Suprapubic skin (tissue), 4 donors: Measurements from ENCODE around the gene PRR23E.

ENCODE experiments used
- EP300 ChIP-seq: sonication (generic); formaldehyde crosslinking; IDR thresholded peaks from one replicate; pipeline ENCODE4 v1.6.1; 2017; ENCODE audit warnings: antibody characterized with exemption
- POLR2AphosphoS5 ChIP-seq, 3 donors: sonication (generic); formaldehyde crosslinking; IDR thresholded peaks; one replicate each; pipeline ENCODE4 v1.6.1; 2017; ENCODE audit warnings: antibody characterized with exemption in 3 of 3
- TF ChIP-seq, protein P1 (sequence below), 2 donors: fragments of 200-600 bp in 1 of 2; fragments of 450-650 bp in 1 of 2; sonication (generic) in 1 of 2; IDR thresholded peaks; one replicate each; pipeline ENCODE4 v1.5.1; 2016 to 2019; ENCODE audit warnings: antibody characterized with exemption in 2 of 2, mild to moderate bottlenecking in 1 of 2, moderate library complexity in 1 of 2

DNA sequence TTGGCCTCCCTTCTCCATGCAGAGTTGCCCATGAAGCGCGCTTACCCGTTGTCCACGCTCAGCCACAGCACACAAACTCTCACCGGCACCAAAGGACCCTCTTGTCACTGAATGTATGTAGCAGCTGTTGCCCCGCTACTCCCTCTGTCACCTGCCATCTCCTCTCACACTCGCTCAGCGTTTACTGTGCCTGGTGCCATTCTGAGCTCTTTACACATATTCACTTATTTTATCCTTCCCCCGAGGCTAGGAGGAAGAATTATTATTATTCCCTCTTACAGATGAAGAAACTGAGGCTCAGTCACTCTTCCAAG lies 41.7 kb upstream of the PRR23E start:
- TF ChIP-seq, protein P1, sequence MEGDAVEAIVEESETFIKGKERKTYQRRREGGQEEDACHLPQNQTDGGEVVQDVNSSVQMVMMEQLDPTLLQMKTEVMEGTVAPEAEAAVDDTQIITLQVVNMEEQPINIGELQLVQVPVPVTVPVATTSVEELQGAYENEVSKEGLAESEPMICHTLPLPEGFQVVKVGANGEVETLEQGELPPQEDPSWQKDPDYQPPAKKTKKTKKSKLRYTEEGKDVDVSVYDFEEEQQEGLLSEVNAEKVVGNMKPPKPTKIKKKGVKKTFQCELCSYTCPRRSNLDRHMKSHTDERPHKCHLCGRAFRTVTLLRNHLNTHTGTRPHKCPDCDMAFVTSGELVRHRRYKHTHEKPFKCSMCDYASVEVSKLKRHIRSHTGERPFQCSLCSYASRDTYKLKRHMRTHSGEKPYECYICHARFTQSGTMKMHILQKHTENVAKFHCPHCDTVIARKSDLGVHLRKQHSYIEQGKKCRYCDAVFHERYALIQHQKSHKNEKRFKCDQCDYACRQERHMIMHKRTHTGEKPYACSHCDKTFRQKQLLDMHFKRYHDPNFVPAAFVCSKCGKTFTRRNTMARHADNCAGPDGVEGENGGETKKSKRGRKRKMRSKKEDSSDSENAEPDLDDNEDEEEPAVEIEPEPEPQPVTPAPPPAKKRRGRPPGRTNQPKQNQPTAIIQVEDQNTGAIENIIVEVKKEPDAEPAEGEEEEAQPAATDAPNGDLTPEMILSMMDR (IDR thresholded peaks at IDR 0.05): no peak
- TF ChIP-seq EP300 (no peak), POLR2AphosphoS5 (IDR thresholded peaks at IDR 0.05) (no peak)
